GM12892 (cell line): ENCODE measurements around the gene ACTL10.

ENCODE experiments used
- DNase-seq: peaks from one replicate; pipeline ENCODE4 v3.0.0; 2011; ENCODE audit not compliant: insufficient read length
- FAIRE-seq: peaks from 2 replicates; lab custom pipeline; 2011; peaks lifted over from hg19 to GRCh38; lab: Jason Lieb, UNC
- POLR2A ChIP-seq: IDR thresholded peaks from 2 replicates; pipeline ENCODE4 v1.6.1; 2011; ENCODE audit warnings: low read depth, low read length, control low read depth
- POLR2AphosphoS5 ChIP-seq: IDR thresholded peaks from 2 replicates; pipeline ENCODE4 v1.6.1; 2011; ENCODE audit warnings: low read depth, low read length, control low read depth
- TAF1 ChIP-seq: IDR thresholded peaks from 2 replicates; pipeline ENCODE4 v1.6.1; 2011; ENCODE audit warnings: low read depth, mild to moderate bottlenecking, control low read depth, low read length, borderline replicate concordance

ACTL10 gene

GRCh38 chr20:33651562-33652048 is 15.1 kb upstream of the ACTL10 start:
- no peak for TF ChIP-seq TAF1
- TF ChIP-seq POLR2A, result no peak
- no peak for TF ChIP-seq POLR2AphosphoS5

GRCh38 chr20:33653218-33653899 is 13.4 kb upstream of the ACTL10 start:
- peak; percentile 61 for FAIRE-seq
- TF ChIP-seq TAF1 (no peak), POLR2A (no peak)
- DNase-seq, result peak; percentile 73

More at GRCh38 chr20:33651562-33652048, 15.1 kb upstream of the ACTL10 start:
- no peak for DNase-seq
- no peak for FAIRE-seq

- TF ChIP-seq TAF1 (no peak), POLR2A (no peak), POLR2AphosphoS5 (no peak)
- FAIRE-seq, result no peak
- no peak for DNase-seq
Observed at GRCh38 chr20:33653900-33654596, 12.7 kb upstream of the ACTL10 start.

GRCh38 chr20:33654680-33655161 is 12.0 kb upstream of the ACTL10 start:
- TF ChIP-seq TAF1 (no peak), POLR2AphosphoS5 (no peak), POLR2A (no peak)
- FAIRE-seq (no peak), DNase-seq (no peak)

- TF ChIP-seq TAF1 (no peak), POLR2A (no peak), POLR2AphosphoS5 (no peak)
- DNase-seq (no peak), FAIRE-seq (no peak)
Observed at GRCh38 chr20:33655164-33655563, 11.6 kb upstream of the ACTL10 start.

- no peak for TF ChIP-seq POLR2A
- TF ChIP-seq TAF1, result no peak
- TF ChIP-seq POLR2AphosphoS5, result no peak
- FAIRE-seq (no peak), DNase-seq (no peak)
Observed at GRCh38 chr20:33656010-33656782, 10.5 kb upstream of the ACTL10 start.

- FAIRE-seq (no peak), DNase-seq (no peak)
- TF ChIP-seq TAF1 (no peak), POLR2A (no peak), POLR2AphosphoS5 (no peak)
Observed at GRCh38 chr20:33656783-33657703, 9.7 kb upstream of the ACTL10 start.

- TF ChIP-seq POLR2AphosphoS5, result no peak
- TF ChIP-seq POLR2A, result no peak
- no peak for TF ChIP-seq TAF1
- FAIRE-seq, result no peak
Observed at GRCh38 chr20:33657704-33658095, 9.0 kb upstream of the ACTL10 start.

GRCh38 chr20:33658510-33658909 is 8.2 kb upstream of the ACTL10 start:
- FAIRE-seq (no peak), DNase-seq (no peak)
- TF ChIP-seq TAF1 (no peak), POLR2AphosphoS5 (no peak), POLR2A (no peak)

More at GRCh38 chr20:33657704-33658095, 9.0 kb upstream of the ACTL10 start:
- DNase-seq, result no peak

GRCh38 chr20:33658929-33659328 is 7.8 kb upstream of the ACTL10 start:
- DNase-seq, result no peak
- no peak for FAIRE-seq

More at GRCh38 chr20:33658929-33659328, 7.8 kb upstream of the ACTL10 start:
- TF ChIP-seq POLR2AphosphoS5, result no peak
- no peak for TF ChIP-seq TAF1
- no peak for TF ChIP-seq POLR2A
